GM19240 (cell line): ENCODE data around the gene TNS3.
"Not testable (repeated sequence)": the region's sequence is repeated elsewhere in the genome, so short reads cannot be mapped to it uniquely, and the experiment has no call there.

Experiments
- DNase-seq: peaks from one replicate; pipeline ENCODE4 v3.0.0; 2011; ENCODE audit warnings: low spot score; ENCODE audit not compliant: insufficient read length

The TNS3 gene

GRCh38 chr7:47473499-47474210 lies 108.3 kb downstream of the TNS3 start:
- no peak for DNase-seq

- no peak for DNase-seq
These were observed 109.3 kb downstream of the TNS3 start for GRCh38 chr7:47472444-47473157.

GRCh38 chr7:47471831-47472230 lies 110.1 kb downstream of the TNS3 start:
- DNase-seq, result no peak

- no peak for DNase-seq
These were observed 110.6 kb downstream of the TNS3 start for GRCh38 chr7:47471358-47471703.

- no peak for DNase-seq
These were observed 111.1 kb downstream of the TNS3 start for GRCh38 chr7:47470567-47471357.

- DNase-seq, result not testable (repeated sequence)
These were observed 112.1 kb downstream of the TNS3 start for GRCh38 chr7:47469846-47470245.

- DNase-seq, result no peak
These were observed 115.1 kb downstream of the TNS3 start for GRCh38 chr7:47466832-47467231.

- DNase-seq, result no peak
These were observed 116.7 kb downstream of the TNS3 start for GRCh38 chr7:47465191-47465590.

- DNase-seq, result no peak
These were observed 117.6 kb downstream of the TNS3 start for GRCh38 chr7:47464266-47464665.

- no peak for DNase-seq
These were observed 120.2 kb downstream of the TNS3 start for GRCh38 chr7:47461746-47462145.

- DNase-seq, result no peak
These were observed 120.8 kb downstream of the TNS3 start for GRCh38 chr7:47461161-47461560.

GRCh38 chr7:47460251-47460989 lies 121.5 kb downstream of the TNS3 start:
- no peak for DNase-seq

GRCh38 chr7:47458486-47458885 lies 123.4 kb downstream of the TNS3 start:
- DNase-seq, result no peak

GRCh38 chr7:47458057-47458456 lies 123.9 kb downstream of the TNS3 start:
- no peak for DNase-seq

- DNase-seq, result no peak
These were observed 125.5 kb downstream of the TNS3 start for GRCh38 chr7:47456210-47456955.

GRCh38 chr7:47455872-47456185 lies 126.1 kb downstream of the TNS3 start:
- DNase-seq, result no peak

- DNase-seq, result no peak
These were observed 126.7 kb downstream of the TNS3 start for GRCh38 chr7:47454974-47455871.

- DNase-seq, result no peak
These were observed 127.6 kb downstream of the TNS3 start for GRCh38 chr7:47454069-47454973.
